K562 (cell line): Measurements from ENCODE around the gene SBF1.

Source experiments
- HNRNPK ChIP-seq: fragments of 200-400 bp; formaldehyde crosslinking; IDR thresholded peaks from one replicate; pipeline ENCODE4 v1.6.1; 2018; ENCODE audit warnings: mild to moderate bottlenecking, low read depth, low read length; ENCODE audit not compliant: poor library complexity, severe bottlenecking
- REST ChIP-seq, 2 experiments: fragments of 450-650 bp; formaldehyde crosslinking in 1 of 2; IDR thresholded peaks; 2 replicates each; pipeline versions ENCODE4 v1.4.0 to v1.6.1; 2014 to 2020; ENCODE audit warnings: mild to moderate bottlenecking in 2 of 2, borderline replicate concordance in 1 of 2, low read depth in 1 of 2
- SMC3 ChIP-seq: conservative IDR thresholded peaks from 2 replicates; pipeline ENCODE4 v1.6.1; 2011; ENCODE audit warnings: low read depth, low read length, improper control_type of control experiment; ENCODE audit not compliant: insufficient read depth
- TAF7 ChIP-seq: fragments of 450-650 bp; IDR thresholded peaks from 2 replicates; pipeline ENCODE4 v1.6.1; 2016; ENCODE audit warnings: missing genetic modification characterization, missing compliant biosample characterization
- ZNF830 ChIP-seq: fragments of 250-450 bp; sonication (Bioruptor Pico); IDR thresholded peaks from 2 replicates; pipeline ENCODE4 v1.5.0; 2021; ENCODE audit warnings: mild to moderate bottlenecking

GRCh38 chr22:50473855-50474671, 772 bp downstream of the SBF1 start:
- TF ChIP-seq SMC3 = no peak
- no peak for TF ChIP-seq TAF7 (tag)
- no peak for TF ChIP-seq HNRNPK
- no peak for TF ChIP-seq ZNF830 (CRISPR knock-in tag)
- TF ChIP-seq REST (IDR thresholded peaks at IDR 0.05; ENCODE audit: borderline replicate concordance) = no peak
- TF ChIP-seq REST (CRISPR knock-in tag; IDR thresholded peaks at IDR 0.05; ENCODE audit: low read depth) = no peak
